GM12873 (cell line): Measurements from ENCODE around the gene GABARAPL2.

Source experiments
- TF ChIP-seq, protein P1 (sequence below): IDR thresholded peaks from 2 replicates; pipeline ENCODE4 v1.5.1; 2012; ENCODE audit warnings: low read depth, mild to moderate bottlenecking, moderate library complexity, low read length, control low read depth; ENCODE audit not compliant: insufficient read depth; ENCODE audit errors: missing control alignments

The GABARAPL2 gene

DNA sequence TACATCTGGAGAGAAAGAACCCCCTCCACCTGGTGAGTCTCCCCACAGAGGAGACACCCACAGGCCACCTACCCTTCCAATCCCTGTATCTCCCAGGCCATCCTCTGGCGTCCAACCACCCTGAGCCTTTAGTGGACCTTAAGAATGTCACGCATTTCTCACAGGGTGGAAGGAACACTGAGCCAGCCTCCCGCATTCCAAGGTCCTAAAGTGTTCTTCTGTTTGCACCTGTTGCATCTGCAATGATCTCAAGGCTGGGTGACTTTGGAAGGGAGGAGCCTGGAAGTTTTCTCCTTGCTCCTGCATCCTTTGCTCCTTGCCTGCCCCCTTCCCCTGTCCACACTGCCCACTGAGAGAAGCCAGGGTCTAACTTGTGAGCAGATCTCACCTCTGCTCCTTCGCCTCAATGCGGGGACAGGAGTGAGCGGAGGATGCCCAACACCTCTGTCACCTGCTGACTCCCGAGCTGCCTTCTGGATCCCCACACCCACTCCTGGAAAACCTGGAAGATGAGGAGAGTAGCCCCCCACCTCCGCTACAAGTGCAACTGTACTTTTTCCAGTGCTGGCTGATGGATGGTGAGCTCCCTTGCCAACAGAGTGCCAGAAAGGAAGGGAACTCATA lies 33.9 kb upstream of the GABARAPL2 start:
- TF ChIP-seq, protein P1, sequence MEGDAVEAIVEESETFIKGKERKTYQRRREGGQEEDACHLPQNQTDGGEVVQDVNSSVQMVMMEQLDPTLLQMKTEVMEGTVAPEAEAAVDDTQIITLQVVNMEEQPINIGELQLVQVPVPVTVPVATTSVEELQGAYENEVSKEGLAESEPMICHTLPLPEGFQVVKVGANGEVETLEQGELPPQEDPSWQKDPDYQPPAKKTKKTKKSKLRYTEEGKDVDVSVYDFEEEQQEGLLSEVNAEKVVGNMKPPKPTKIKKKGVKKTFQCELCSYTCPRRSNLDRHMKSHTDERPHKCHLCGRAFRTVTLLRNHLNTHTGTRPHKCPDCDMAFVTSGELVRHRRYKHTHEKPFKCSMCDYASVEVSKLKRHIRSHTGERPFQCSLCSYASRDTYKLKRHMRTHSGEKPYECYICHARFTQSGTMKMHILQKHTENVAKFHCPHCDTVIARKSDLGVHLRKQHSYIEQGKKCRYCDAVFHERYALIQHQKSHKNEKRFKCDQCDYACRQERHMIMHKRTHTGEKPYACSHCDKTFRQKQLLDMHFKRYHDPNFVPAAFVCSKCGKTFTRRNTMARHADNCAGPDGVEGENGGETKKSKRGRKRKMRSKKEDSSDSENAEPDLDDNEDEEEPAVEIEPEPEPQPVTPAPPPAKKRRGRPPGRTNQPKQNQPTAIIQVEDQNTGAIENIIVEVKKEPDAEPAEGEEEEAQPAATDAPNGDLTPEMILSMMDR: no peak

DNA sequence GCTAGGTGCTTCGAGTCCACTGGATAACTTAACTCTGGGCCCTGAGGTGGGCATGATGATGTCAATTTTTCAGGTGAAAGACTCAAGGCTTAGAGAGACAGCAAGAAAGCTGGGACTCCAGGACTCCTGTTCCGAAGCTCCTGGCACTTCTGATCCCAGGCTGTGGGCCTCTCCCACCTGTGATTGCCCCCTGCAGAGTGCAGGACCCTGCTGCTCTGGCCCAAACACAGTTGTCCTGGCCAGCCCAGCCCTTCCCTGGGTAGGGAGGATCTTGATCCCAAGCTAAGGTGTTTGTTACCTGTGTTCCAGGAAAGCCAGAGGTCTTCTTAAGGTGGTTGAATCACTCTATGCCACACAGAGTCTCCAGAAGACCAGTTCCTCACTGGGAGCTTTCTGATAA lies 33.4 kb upstream of the GABARAPL2 start:
- TF ChIP-seq, protein P1: no peak

DNA sequence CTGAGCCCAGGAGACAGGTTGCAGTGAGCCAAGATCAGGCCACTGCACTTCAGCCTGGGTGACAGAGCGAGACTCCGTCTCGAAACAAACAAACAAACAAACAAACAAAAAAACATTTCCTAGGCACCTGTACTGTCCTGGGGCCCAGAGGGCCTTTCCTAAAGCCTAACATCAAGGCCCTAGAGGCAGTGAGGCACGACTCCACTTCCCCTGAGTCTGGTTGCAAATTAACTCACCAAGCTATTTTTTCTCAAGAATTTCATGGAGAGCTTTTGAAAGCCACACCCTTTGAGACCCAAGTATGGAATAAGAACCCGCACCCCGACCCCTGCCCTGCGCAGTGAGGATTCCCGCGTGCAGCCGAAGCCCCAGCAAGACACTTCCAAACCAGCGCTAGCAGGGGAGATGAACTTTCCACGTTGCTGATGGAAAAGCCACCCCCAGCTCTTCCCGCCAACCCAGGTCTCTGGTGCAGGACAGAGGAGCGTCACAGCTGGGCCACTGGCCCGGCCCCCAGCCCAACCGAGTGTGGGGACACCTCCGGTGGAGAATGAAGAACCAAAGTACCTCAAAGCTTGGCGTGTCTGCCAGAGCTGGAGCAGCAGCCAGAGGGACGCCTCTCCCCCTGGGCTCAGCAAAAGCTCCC lies 31.5 kb upstream of the GABARAPL2 start:
- TF ChIP-seq, protein P1: no peak

DNA sequence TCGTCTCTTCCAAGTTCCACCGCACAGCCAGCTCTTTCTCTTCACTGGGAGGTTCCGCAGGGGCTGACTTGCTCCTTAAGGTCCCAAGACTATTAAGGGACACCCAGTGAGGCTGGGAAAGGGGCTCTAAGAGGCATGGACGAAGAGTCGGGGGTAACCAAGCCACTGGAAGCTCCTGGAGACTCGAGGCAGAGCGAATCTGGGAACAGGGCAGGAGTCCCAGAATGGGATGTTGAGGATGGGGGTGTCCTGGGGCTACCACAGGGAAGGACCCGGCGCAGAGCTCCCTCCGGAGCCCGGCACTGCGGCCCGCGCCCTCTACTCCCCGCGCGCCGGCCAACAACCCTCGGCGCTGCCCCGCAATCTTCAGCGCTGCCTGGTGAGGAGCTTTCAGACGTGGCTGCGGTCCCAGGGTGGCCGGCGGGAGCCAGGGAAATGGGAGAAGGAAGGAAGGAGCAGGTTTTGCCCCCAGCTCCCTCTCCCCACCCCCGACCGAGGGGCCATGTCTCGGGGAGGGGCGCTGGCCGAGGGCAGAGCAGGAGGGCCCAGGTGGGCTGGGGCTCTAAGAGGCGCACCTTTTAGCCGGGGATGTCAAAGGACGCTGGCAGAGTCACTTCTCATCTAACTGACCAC lies 30.9 kb upstream of the GABARAPL2 start:
- TF ChIP-seq, protein P1: no peak

DNA sequence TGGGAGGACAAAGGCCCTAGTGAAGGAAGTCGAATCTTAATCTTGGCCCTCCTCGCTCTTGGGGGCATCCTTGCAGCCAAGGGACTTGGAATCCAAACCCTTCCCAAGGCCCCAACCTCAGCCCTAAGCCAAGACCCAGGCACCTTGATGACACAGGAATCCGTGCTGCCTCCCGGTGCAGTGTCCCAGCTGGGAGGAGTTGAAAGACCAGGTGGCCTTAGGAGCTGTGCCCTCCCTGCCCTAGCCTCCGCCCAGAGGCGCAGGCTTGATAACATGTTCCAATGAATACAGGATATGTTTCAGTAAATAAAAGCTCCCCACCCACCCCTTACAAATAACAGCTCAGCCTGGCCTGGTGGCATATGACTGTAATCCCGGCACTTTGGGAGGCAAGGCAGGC lies 30.3 kb upstream of the GABARAPL2 start, which contains the start of gene CHST5:
Gene CHST5, minus strand, starts transcription at position 208 of the 400 bp plus-strand sequence. CDS start 5,724 bp downstream, outside the sequence.
- TF ChIP-seq, protein P1: no peak

DNA sequence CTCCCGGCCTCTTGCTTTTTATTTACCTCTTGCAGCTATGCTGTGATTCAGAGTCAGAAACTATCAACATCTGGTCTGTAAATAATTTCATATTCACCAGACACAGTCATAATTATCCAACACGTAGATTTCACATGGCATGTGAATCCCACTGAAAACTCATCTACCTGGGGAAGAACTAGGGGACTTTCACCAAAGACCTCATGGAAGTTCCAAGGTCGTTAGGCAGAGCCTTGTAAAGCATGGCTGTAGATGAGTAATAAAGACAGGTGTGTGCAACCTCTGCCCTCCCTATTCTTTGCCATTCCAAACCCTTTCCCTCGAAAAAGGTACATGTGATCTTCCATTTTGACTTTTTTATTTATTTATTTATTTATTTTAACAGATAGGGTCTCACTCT lies 28.4 kb upstream of the GABARAPL2 start:
- TF ChIP-seq, protein P1: no peak

DNA sequence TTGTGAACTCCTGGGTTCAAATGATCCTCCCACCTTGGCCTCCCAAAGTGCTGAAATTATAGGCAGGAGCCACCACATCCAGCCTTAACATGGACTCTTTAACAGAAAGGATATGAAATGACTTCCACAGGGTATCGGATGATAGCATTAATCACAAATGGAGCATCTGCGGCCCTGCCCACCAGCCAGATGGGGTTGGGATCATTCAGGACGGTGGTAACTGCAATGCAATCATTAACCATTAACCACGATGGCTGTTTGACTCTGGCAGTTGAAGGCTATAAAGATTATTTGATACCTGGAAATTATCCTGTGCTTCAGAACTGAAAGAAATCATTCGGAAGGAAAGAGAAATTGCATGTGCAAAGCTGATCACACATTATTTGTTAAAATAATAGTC lies 24.9 kb upstream of the GABARAPL2 start:
- TF ChIP-seq, protein P1: no peak
